ENCODE data around the gene HIF1AN.
"Not testable (repeated sequence)": the region's sequence is repeated elsewhere in the genome, so short reads cannot be mapped to it uniquely, and the experiment has no call there.

HIF1AN gene

DNA sequence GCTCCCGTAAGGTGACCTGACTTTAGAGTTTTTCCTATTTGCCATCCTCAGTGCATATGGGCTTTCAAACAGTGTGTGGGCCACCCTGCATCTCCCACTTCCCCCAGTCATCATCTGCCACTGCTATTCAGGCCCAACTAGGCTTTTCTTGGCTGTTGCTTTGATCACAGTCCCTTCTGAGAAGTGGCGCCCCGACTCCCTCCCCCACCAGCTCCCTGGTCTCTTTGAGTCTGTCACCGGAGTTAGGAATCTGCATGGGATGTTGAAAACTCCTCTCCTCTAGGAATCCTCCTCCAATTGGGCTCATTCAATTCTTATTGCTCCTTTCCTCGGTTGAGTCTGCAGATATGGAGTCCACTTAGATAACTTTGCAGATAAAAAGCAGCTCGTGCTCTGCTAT is 32.1 kb downstream of the HIF1AN start:
- no peak for DNase-seq

DNA sequence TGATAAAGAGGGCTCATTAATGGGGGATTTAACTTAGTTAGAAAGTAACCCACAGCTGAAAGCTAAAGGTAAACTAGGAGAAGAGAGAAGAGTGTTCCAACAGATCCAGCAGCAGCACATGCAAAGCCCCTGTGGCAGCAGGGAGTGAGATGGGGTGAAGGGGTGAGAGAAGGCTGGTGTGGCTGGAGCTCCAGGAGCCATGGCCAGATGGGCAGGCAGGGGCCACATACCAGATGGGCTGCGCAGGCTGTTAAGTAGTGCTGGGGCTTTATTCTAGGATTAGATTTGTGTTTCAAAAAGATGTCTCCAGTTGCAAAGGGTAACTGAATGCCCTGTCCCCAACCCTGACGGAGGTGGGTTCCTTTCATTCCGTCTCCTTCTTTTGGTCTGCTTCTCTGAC is 33.2 kb downstream of the HIF1AN start:
- DNase-seq, result no peak

DNA sequence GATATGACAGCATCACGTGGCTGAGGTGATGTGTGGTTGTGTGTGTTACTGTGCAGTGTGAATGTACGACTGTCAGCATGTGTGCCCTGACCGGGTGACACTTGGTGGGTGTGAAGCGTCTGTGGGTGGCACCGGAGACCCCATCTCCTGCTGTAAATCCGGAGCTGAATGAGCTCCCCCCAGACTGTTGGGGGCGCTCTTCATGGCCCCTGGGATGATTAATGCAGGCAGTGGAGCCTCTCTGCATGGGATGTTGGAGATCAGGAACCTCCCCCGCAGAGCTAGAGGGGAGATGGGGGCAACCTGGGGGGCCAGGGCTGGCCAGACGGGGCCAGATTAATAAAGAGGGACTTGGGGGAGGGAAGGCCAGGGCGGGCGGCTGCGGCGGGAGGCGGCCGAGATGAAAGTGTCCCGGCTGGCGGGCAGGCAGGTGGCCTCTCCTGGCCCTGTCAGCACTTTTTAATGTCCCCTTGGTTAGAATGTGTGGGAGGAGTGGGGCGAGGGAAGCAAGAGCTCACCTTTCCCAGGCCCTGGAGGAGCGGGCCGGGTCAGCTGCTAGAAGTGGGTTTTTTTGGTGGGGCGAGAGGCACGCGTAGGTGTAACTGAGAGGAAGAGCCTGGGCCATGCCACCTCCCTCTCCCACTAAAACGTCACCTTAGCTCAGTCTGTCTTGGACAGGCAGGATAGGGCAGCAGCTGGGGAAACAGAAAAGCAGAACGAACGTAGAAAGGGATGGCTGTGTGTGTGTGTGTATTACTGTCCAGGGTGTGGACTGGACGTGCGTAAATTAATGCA is 34.1 kb downstream of the HIF1AN start:
- no peak for DNase-seq

DNA sequence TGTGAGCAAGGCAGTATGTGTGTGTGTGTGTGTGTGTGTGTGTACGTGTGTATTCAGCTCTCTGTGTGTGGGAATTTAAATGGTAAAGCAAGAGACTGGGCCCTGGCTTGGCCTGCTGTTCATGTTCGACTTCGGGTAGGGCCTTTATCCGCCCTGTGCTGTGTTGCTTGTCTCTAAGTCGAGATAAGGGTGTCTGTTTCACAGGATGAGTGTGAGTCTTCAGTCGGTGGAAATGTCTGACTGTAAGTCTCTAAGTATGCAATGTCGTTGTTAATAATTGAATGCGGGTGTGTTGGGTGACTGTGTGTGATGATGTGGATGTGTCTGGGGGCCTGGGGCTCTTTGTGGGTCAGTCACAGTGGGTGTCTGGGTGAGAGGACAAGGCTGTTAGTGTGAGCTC is 34.8 kb downstream of the HIF1AN start:
- no peak for DNase-seq

DNA sequence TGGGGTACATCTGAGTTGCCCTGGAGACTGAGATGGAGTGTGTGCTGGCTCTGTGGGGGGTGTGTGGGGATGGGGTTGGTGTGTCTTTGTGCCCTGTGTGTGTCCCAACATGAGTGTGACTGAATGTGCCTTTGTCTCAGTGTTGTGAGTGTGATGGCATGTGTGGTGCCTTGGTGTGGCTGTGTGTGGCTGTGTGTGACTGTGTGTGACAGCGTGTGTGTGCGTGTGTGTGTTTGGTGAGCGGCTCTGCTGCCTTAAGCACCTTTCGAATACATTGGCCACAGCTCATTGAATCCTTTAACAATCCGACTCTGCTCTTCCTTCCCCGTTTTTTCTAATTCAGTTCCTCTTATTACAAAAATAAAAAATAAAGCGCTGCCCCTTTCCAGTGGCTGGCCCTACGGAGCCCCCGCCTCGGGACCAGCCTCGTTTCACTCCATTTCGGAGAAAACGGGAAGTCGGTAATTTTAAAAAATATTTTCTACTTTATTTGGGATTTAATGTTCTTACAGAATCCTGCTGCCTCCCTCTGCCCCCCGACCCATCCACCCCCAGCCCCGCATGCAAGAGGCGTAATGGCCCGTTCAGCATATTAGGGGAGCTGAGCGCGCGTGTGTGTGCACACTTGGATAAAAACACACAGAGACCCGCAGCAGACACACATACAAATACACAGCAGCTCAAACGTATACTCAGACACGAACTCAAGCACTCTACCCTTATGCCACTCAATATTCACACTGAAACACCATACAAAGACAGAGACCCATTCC is 35.5 kb downstream of the HIF1AN start:
- DNase-seq, result no peak

DNA sequence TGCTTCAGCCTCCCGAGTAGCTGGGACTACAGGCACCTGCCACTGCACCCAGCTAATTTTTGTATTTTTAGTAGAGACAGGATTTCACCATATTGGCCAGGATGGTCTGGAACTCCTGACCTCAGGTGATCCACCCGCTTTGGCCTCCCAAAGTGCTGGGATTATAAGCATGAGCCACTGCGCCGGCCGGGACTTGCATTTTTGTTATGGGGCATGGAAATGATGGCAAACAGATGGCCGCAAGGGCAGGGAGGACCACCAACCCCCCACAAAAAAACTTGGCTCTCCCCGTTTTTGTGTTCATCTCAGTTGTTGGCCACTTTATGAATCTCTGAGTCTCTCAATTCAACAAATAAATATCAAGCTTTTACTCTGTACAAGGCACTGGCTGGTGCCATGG is 39.4 kb downstream of the HIF1AN start:
- DNase-seq, result not testable (repeated sequence)

DNA sequence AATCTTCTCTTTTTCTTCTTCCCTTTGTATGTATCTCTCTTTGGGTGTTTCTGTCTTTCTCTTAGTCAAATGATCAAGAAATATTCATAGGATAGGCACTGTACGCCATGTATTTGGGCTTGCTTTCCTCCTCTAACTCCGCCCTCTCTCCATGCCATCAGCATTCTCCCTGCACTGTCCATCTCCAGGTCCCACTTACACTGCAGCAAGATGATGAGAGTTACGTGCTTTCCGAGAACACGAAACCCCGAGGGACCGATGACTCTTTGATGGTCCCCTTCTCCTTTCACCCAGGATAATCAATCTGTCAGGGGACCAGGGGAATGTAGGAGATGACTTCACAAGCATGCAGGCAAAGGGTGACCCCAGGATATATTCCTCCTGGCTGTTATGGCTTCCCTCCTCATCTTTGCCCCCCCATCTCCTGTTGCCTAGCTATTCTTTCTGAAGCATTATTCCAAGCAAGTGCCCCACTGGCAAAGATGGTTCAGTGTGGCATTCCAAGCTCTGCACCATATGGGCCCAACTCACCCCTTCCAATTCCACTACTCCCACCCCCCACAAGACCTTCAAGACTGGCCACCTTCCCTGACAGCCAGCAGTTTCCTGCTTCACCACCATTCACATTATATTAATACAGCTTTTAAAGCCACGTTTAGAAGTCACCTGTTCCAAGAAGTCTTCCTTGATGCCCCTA is 40.0 kb downstream of the HIF1AN start:
- no peak for DNase-seq

DNA sequence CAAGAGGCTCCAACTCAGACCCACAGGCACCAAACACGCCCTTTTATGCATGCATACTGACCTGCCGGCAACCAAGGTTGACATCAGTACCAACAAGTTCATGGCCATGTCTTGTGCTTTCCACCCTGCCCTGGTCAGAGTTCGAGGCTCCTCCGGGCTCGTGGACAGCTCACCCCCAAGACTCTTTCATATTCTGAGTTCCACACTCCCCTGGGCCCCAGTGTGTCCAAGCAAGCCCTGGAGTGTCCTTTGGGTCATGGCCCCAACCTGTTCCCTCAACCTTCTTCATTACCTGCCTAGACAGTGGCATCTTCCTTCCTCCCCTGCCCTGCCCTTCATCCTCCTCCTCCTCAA is 40.5 kb downstream of the HIF1AN start:
- DNase-seq, result no peak

DNA sequence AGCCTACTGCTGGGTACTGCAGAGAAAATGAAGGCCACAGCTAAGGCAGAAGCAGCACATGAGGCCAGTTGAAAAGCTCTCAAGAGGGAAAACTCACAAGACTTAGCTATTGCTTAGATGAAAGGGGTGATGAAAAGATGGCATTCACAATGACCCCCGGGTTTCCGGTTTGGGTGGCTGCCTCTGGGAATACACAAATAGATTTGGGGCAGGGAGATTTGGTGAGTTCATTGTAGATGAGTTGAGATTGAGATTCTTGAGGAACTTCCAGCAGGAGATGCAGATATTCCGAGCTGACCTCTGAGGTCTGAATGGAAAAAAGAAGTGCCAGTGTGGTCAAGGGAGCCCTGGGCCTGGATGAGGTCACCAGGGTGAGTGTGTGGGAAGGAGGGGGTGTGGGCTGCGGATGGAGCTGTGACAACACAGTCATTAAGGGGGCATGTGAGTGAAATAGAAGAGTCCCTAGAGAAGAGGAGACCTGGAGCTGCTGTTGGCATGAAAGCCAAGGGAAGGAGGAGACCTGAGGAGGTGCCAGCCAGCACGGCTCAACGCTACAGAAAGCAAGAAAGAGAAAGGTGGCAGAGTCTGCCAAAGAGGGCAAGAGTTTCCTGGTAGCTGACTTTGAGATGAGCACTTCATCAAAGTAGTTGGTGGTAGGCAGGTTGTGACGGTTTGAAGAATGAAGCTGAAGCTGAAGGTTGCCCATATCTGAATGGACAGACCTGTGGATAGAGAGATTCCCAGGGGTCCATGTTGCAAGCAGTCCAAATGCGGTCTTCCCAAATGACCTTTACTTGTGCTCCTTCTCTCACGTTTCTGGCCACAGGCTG is 43.7 kb downstream of the HIF1AN start:
- DNase-seq, result no peak

DNA sequence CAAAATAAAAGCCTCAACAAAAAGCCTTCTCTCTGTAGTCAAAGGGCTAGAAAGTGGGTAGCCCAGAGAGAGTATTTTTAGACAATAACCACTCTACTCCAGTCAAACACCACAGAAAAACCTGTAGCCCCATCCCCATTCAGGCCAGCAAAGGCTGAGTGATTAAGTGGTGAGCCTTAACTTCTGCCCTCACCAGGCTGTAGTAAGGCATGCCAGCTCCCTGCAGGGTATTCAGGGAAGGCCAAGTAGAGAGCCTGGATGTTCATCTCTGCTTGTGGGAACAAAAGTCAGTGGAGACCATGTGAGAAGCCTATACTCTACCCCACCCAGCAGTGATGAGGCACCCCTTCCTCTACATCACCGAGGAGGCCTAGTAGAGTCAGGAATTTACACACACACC is 51.2 kb downstream of the HIF1AN start:
- no peak for DNase-seq

DNA sequence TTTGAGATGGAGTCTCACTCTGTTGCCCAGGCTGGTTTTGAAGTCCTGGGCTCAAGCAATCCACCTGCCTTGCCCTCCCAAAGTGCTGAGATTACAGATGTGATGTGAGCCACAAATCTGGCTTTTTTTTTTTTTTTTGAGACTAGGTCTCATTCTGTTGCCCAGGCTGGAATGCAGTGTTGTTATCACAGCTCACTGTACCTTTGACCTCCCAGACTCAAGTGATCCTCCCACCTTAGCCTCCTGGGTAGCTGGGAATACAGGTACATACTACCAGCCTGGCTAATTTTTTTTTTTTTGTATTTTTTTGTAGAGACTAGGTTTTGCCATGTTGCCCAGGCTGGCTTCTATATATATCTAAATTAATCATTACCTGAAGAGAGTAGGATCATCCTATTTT is 62.4 kb downstream of the HIF1AN start:
- no peak for DNase-seq

DNA sequence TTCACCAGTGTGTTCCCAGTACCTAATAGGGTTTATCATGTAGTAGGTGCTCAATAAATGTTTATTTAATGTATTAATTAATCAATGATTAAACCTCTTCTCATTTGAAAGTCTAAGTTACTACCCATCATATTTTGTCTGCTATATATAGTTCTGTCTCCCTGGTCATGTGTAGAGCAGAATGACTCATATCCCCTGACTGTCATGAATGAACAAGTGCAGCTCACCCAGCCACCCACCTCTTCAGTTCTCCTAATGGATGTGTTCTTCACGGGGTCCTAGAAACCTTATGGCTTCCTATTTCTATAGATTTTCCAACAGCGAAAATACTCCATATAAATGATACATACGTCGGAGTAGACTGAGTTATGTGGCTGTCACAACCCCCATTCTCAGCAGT is 64.5 kb downstream of the HIF1AN start:
- no peak for DNase-seq

DNA sequence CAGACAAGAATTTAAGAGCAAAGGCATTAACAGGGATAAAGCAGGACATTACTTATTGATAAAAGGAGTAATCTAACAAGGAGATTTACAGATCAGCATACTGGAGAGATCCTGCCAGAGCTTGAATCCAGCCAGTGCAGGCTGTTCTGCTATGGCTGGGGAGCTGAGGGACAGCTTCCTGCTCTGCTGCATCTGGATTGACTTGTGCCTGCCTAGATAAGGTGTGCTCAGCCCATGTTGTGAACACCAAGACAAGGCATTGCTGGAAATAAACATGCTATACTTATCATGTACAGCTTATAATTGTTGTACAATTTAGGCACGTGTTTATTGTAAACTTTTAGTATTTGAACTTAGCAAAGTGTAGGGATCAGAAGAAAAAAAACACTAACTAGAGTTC is 71.7 kb downstream of the HIF1AN start:
- DNase-seq, result no peak
